ENCODE results near the gene ERO1B. TPM values are rescaled to one million over a fixed set of nuclear protein-coding genes. Genes with fewer than 3 reads are reported as not detected.

ERO1B gene
- total and polyA plus RNA-seq, 12 donors = 4.0 to 7.0 (median 5.6) TPM

DNA sequence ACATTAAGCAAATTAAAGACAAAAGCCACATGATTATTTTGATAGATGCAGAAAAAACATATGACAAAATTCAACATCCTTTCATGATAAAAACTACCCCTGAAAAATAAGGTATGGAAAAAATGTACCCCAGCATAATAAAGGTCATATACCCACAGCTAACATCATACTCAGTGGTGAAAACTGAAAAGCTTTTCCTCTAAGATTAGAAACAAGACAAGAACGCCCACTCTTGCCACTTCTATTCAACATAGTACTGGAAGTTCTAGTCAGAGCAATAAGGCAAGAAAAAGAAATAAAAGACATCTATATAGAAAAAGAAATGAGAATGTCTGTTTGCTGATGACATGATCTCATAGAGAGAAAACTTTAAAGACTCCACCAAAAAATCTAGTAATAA, 20.7 kb downstream of the ERO1B start:
- ATAC-seq = no peak
- intact Hi-C loops (cut with DNase I) = no loop called here
- Histone ChIP-seq H3K27ac (no peak overlapping the region), H3K4me1 (peaks cover 0 to 5% (median 0%) of the 10 kb centered on the region in 9 donors), H3K36me3 (peaks cover 0 to 41% (median 6%) of the 10 kb centered on the region in 9 donors), H3K9me3 (peaks cover 3 to 60% (median 38%) of the 10 kb centered on the region in 11 donors), H3K27me3 (no peaks in the 10 kb centered on the region), H3K4me3 (no peak overlapping the region)
- WGBS, 2 donors = 91 to 92% methylated on average over 1 of the region's 1 CpG
- DNase-seq = no peak
- TF ChIP-seq, protein P1, sequence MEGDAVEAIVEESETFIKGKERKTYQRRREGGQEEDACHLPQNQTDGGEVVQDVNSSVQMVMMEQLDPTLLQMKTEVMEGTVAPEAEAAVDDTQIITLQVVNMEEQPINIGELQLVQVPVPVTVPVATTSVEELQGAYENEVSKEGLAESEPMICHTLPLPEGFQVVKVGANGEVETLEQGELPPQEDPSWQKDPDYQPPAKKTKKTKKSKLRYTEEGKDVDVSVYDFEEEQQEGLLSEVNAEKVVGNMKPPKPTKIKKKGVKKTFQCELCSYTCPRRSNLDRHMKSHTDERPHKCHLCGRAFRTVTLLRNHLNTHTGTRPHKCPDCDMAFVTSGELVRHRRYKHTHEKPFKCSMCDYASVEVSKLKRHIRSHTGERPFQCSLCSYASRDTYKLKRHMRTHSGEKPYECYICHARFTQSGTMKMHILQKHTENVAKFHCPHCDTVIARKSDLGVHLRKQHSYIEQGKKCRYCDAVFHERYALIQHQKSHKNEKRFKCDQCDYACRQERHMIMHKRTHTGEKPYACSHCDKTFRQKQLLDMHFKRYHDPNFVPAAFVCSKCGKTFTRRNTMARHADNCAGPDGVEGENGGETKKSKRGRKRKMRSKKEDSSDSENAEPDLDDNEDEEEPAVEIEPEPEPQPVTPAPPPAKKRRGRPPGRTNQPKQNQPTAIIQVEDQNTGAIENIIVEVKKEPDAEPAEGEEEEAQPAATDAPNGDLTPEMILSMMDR (IDR thresholded peaks at IDR 0.05) = no peak

DNA sequence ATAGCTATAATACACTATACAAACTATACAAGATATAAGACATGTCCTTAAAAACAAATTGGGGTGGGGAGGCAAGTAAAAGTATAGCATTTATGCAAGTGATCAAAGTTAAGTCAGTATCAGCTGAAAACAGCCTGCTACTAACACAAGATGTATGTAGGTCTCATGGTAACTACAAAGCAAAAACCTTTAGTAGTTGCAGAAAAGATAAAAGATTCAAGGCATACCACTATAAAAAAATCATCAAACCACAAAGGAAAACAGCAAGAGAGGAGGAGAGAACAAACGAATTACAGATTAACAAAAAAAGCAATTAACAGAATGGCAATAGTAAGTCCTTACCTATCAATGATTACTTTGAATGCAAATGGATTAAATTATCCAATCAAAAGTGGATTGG, 22.7 kb downstream of the ERO1B start:
- Histone ChIP-seq H3K9me3 (peaks cover 3 to 60% (median 38%) of the 10 kb centered on the region in 11 donors), H3K4me1 (peaks cover 0 to 10% (median 0%) of the 10 kb centered on the region in 9 donors), H3K27me3 (no peaks in the 10 kb centered on the region), H3K4me3 (no peak overlapping the region), H3K36me3 (peaks cover 0 to 29% (median 5%) of the 10 kb centered on the region in 9 donors), H3K27ac (no peak overlapping the region)
- intact Hi-C loops (cut with DNase I) = no loop called here
- ATAC-seq = no peak
- no peak for DNase-seq
- TF ChIP-seq, protein P1 (IDR thresholded peaks at IDR 0.05) = no peak
- 96 to 97% methylated on average over 1 of the region's 1 CpG for WGBS, 2 donors

DNA sequence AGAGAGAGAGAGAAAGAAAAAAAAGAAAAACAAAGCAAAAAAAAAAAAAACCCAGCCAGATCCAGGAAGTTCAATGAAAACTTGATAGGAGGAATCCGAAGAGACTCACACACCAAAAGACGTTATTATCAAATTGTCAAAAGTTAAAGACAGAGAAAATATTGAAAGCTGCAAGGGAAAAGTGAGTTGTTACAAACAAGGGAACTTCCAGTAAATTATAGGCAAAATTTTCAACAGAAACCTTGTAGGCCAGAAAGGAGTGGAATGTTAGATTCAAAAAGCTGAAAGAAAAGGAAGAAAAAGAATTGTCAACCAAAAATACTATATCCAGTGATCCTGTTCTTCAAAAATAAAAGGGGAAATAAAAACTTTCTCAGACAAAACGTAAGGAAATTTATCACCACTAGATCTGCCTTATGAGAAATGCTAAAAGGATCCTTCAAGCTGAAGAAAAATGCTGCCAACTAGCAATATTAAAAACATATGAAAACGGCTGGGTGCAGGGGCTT, 23.6 kb downstream of the ERO1B start:
- intact Hi-C loops (cut with DNase I) = no loop called here
- H3K27me3 ChIP-seq = no peaks in the 10 kb centered on the region
- peaks cover 3 to 60% (median 38%) of the 10 kb centered on the region in 11 donors for H3K9me3 ChIP-seq
- H3K27ac ChIP-seq = no peak overlapping the region
- H3K36me3 ChIP-seq = peaks cover 0 to 29% (median 5%) of the 10 kb centered on the region in 9 donors
- no peak for ATAC-seq
- H3K4me1 ChIP-seq = peaks cover 0 to 10% (median 0%) of the 10 kb centered on the region in 9 donors
- H3K4me3 ChIP-seq = no peak overlapping the region
- no peak for DNase-seq
- TF ChIP-seq, protein P1 (IDR thresholded peaks at IDR 0.05) = no peak
- WGBS, 2 donors = 90 to 97% methylated on average over 4 of the region's 4 CpGs

DNA sequence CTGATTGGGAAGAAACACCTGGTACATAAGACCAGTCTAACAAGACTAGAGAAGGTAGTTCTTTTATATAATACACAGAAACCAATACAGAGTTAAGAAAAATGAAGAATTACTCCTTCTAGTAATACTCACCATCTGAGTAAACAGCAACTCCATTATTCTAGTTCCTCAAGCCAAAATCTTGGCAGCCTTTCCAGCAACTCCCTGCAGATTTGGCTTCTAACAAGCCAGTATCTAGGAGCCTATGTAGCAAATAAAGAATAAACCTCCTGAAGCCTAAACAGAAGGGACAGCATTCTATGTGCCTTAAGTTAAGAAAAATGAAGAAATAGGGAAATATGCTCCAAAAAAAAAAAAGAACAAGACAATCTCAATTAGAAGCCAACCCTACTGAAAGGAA, 24.5 kb downstream of the ERO1B start:
- Histone ChIP-seq H3K9me3 (peaks cover 3 to 55% (median 36%) of the 10 kb centered on the region in 11 donors), H3K36me3 (peaks cover 0 to 31% (median 6%) of the 10 kb centered on the region in 9 donors), H3K4me1 (peaks cover 0 to 13% (median 0%) of the 10 kb centered on the region in 9 donors), H3K27ac (no peak overlapping the region), H3K4me3 (no peak overlapping the region), H3K27me3 (no peaks in the 10 kb centered on the region)
- ATAC-seq (no peak), DNase-seq (no peak)
- TF ChIP-seq, protein P1 (IDR thresholded peaks at IDR 0.05) = no peak
- intact Hi-C loops (cut with DNase I) = no loop called here

Measured in heart right ventricle (tissue), 16 donors.